ENCODE measurements around the gene USP11. TPM values are rescaled to one million over a fixed set of nuclear protein-coding genes. Genes with fewer than 3 reads are reported as not detected.

The USP11 gene
- total and polyA plus RNA-seq, 10 donors, result 19.9 to 91.5 (median 58.7) TPM

GRCh38 chrX:47200385-47201150 is 32.2 kb upstream of the USP11 start:
- peaks cover 19 to 38% (median 29%) of the 10 kb centered on the region in 6 donors for H3K4me1 ChIP-seq
- H3K27ac ChIP-seq, result no peak overlapping the region
- H3K4me3 ChIP-seq, result no peak overlapping the region
- peaks cover 8 to 90% (median 78%) of the 10 kb centered on the region in 6 donors for H3K36me3 ChIP-seq
- H3K9me3 ChIP-seq, result no peaks in the 10 kb centered on the region
- intact Hi-C loops (cut with DNase I; ENCODE audit: low total_unique reads), result no loop called here
- no peak for DNase-seq
- 87 to 95% (median 92%) methylated on average over 9 of the region's 9 CpGs for WGBS, 5 donors
- peak in 1 of 3 donors; percentile 11 for TF ChIP-seq POLR2AphosphoS5 (IDR thresholded peaks at IDR 0.05)
- TF ChIP-seq, protein P1, sequence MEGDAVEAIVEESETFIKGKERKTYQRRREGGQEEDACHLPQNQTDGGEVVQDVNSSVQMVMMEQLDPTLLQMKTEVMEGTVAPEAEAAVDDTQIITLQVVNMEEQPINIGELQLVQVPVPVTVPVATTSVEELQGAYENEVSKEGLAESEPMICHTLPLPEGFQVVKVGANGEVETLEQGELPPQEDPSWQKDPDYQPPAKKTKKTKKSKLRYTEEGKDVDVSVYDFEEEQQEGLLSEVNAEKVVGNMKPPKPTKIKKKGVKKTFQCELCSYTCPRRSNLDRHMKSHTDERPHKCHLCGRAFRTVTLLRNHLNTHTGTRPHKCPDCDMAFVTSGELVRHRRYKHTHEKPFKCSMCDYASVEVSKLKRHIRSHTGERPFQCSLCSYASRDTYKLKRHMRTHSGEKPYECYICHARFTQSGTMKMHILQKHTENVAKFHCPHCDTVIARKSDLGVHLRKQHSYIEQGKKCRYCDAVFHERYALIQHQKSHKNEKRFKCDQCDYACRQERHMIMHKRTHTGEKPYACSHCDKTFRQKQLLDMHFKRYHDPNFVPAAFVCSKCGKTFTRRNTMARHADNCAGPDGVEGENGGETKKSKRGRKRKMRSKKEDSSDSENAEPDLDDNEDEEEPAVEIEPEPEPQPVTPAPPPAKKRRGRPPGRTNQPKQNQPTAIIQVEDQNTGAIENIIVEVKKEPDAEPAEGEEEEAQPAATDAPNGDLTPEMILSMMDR (IDR thresholded peaks at IDR 0.05 in 8 of 11, conservative IDR thresholded peaks at IDR 0.05 in 3 of 11), result no peak
- H3K27me3 ChIP-seq (replicated peaks in 1 of 7), result no peaks in the 10 kb centered on the region

GRCh38 chrX:47201345-47201944 is 31.4 kb upstream of the USP11 start:
- peaks cover 10 to 29% (median 20%) of the 10 kb centered on the region in 6 donors for H3K4me1 ChIP-seq
- no peaks in the 10 kb centered on the region for H3K27me3 ChIP-seq (replicated peaks in 1 of 7)
- no peak for DNase-seq
- no peak overlapping the region for H3K27ac ChIP-seq
- no peak for TF ChIP-seq POLR2A (IDR thresholded peaks at IDR 0.05)
- TF ChIP-seq, protein P1 (IDR thresholded peaks at IDR 0.05 in 8 of 11, conservative IDR thresholded peaks at IDR 0.05 in 3 of 11), result no peak
- no peak overlapping the region for H3K4me3 ChIP-seq
- peaks cover 11 to 98% (median 87%) of the 10 kb centered on the region in 6 donors for H3K36me3 ChIP-seq
- WGBS, 5 donors, result 84 to 96% (median 90%) methylated on average over 8 to 9 of the region's 9 CpGs
- intact Hi-C loops (cut with DNase I; ENCODE audit: low total_unique reads), result no loop called here
- no peaks in the 10 kb centered on the region for H3K9me3 ChIP-seq

DNA sequence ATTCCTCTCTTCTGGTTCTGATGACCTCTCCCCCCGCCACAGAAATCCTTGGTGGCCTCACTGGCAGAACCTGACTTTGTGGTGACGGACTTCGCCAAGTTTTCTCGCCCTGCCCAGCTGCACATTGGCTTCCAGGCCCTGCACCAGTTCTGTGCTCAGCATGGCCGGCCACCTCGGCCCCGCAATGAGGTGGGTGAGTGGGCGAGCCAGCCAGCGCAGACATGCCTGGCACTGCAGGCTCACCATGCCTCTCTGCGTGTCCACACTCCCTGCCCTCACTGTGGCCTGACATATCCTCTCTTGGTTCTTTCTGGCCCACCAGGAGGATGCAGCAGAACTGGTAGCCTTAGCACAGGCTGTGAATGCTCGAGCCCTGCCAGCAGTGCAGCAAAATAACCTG is 30.5 kb upstream of the USP11 start:
- Histone ChIP-seq H3K9me3 (no peaks in the 10 kb centered on the region), H3K27ac (no peak overlapping the region), H3K4me1 (peaks cover 2 to 21% (median 12%) of the 10 kb centered on the region in 6 donors), H3K27me3 (replicated peaks in 1 of 7) (no peaks in the 10 kb centered on the region), H3K36me3 (peaks cover 12 to 100% (median 95%) of the 10 kb centered on the region in 6 donors), H3K4me3 (no peak overlapping the region)
- WGBS, 5 donors, result 93 to 96% (median 95%) methylated on average over 4 to 11 of the region's 11 CpGs
- TF ChIP-seq POLR2AphosphoS5 (IDR thresholded peaks at IDR 0.05), result peak in 1 of 3 donors; percentile 22
- TF ChIP-seq, protein P1 (IDR thresholded peaks at IDR 0.05 in 8 of 11, conservative IDR thresholded peaks at IDR 0.05 in 3 of 11), result no peak
- intact Hi-C loops (cut with DNase I; ENCODE audit: low total_unique reads), result no loop called here
- no peak for DNase-seq

GRCh38 chrX:47202877-47203276 is 29.9 kb upstream of the USP11 start:
- DNase-seq, result peak; percentile 41
- intact Hi-C loops (cut with DNase I; ENCODE audit: low total_unique reads), result no loop called here

More at GRCh38 chrX:47202877-47203276, 29.9 kb upstream of the USP11 start:
- H3K27ac ChIP-seq, result no peak overlapping the region
- H3K36me3 ChIP-seq, result peaks cover 14 to 100% (median 99%) of the 10 kb centered on the region in 6 donors
- H3K27me3 ChIP-seq (replicated peaks in 1 of 7), result no peaks in the 10 kb centered on the region
- TF ChIP-seq, protein P1 (IDR thresholded peaks at IDR 0.05 in 8 of 11, conservative IDR thresholded peaks at IDR 0.05 in 3 of 11), result no peak
- TF ChIP-seq POLR2AphosphoS5 (IDR thresholded peaks at IDR 0.05) (peak in 1 of 3 donors; percentile 2), POLR2A (IDR thresholded peaks at IDR 0.05) (no peak)
- H3K9me3 ChIP-seq, result no peaks in the 10 kb centered on the region
- no peak overlapping the region for H3K4me3 ChIP-seq
- H3K4me1 ChIP-seq, result peaks cover 0 to 15% (median 7%) of the 10 kb centered on the region in 6 donors
- 70 to 91% (median 80%) methylated on average over 4 of the region's 4 CpGs; no CpG with 5 or more reads in 1 of the 5 donors for WGBS, 5 donors
